ENCODE data around the gene TCF4.

- TF ChIP-seq CTCF (IDR thresholded peaks at IDR 0.05) (no peak), EP300 (IDR thresholded peaks at IDR 0.05) (no peak), POLR2AphosphoS5 (IDR thresholded peaks at IDR 0.05) (no peak)
Observed at GRCh38 chr18:55499526-55499925, 88.5 kb downstream of the TCF4 start.

Measured in stomach (tissue), 4 donors.